ENCODE results near the gene ZNF84. TPM values are rescaled to one million over a fixed set of nuclear protein-coding genes. Genes with fewer than 3 reads are reported as not detected.

Gene ZNF84
- total RNA-seq, 2 donors from 2014 or later, result 21.7 to 22.4 TPM

DNA sequence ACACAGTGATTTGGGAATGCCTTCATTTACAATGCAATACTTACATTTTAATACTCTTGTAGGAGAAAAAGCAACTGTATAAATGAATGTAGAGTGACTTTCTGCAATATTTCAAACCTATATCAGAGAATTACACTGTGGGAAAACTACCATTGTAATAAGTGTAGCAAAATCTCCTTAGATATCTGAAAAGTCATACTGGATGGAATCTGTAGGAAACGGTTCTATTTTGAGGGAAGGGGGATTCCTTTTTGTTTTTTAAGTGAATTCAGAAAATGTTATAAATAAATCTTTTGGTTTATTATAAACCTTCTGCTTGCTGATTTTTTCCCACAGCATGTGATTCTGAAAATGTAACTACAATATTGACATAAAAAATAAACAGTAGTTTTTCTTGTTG lies 69.8 kb downstream of the ZNF84 start:
- intact Hi-C loops (cut with DNase I), result no loop called here
- no peak for DNase-seq (ENCODE audit: low spot score)

DNA sequence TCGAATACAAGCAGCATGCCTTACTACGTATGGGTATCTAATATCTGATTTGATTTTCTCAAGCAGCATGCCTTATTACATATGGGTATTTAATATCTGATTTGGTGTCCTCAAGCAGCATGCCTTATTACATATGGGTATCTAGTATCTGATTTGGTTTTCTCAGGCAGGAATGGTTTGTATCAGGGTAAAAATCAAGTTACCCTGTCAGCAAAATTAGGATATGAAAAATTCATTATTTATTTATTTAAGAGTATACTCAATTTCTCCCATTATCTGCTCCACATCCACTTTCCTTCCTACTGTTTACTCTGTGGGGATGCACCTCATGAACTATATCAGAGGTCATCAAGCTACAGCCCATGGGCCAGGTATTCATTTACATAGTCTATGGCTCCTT lies 70.8 kb downstream of the ZNF84 start:
- DNase-seq (ENCODE audit: low spot score), result no peak
- intact Hi-C loops (cut with DNase I), result no loop called here

Other genes starting within 250 kb of the ZNF84 start
- 100 to 1,000 TPM in 1 of 2 donors, 10 to 100 TPM in 1; 66.6 to 102 TPM for gene GOLGA3, start 208.6 kb upstream of the ZNF84 start, total RNA-seq
- gene CHFR, start 149.9 kb upstream of the ZNF84 start, total RNA-seq, result 10 to 100 TPM; 36.9 to 38.5 TPM
- 10 to 100 TPM; 10.2 to 12.2 TPM for gene ZNF605, start 81.2 kb upstream of the ZNF84 start, total RNA-seq
- gene ZNF26, start 51.1 kb upstream of the ZNF84 start, total RNA-seq, result 10 to 100 TPM in 1 of 2 donors, 1 to 10 TPM in 1; 8.6 to 10.2 TPM
- gene ZNF140, start 43.4 kb downstream of the ZNF84 start, total RNA-seq, result 10 to 100 TPM; 11.2 to 13.4 TPM
- 1 to 10 TPM; 2.5 to 2.8 TPM for gene ZNF891, start 92.8 kb downstream of the ZNF84 start, total RNA-seq
- 10 to 100 TPM in 1 of 2 donors, 1 to 10 TPM in 1; 9.2 to 10.5 TPM for gene ZNF10, start 93.1 kb downstream of the ZNF84 start, total RNA-seq
- 10 to 100 TPM; 19.0 to 20.4 TPM for gene ZNF268, start 144.0 kb downstream of the ZNF84 start, total RNA-seq
- gene ANHX, start 198.4 kb downstream of the ZNF84 start, total RNA-seq, result not detected

All from posterior vena cava (tissue), 2 donors.